D341Med (cell line): ENCODE measurements around the gene IGSF21.
A peak's percentile ranks its signal among the peaks of the same experiment; 100 is the strongest.
"Not testable (repeated sequence)": the region's sequence is repeated elsewhere in the genome, so short reads cannot be mapped to it uniquely, and the experiment has no call there.

ENCODE experiments used
- DNase-seq: peaks from one replicate; pipeline ENCODE4 v3.0.0; 2012; ENCODE audit warnings: low spot score

Gene IGSF21

GRCh38 chr1:18363436-18363835, 255.8 kb downstream of the IGSF21 start:
- DNase-seq: no peak

- no peak for DNase-seq
Measured at GRCh38 chr1:18365099-18365705, 257.6 kb downstream of the IGSF21 start.

GRCh38 chr1:18372505-18372904, 264.9 kb downstream of the IGSF21 start:
- DNase-seq: not testable (repeated sequence)

- no peak for DNase-seq
Measured at GRCh38 chr1:18373151-18373550, 265.6 kb downstream of the IGSF21 start.

- DNase-seq: peak; percentile 77
Measured at GRCh38 chr1:18373882-18374493, 266.4 kb downstream of the IGSF21 start.

GRCh38 chr1:18376661-18377060, 269.1 kb downstream of the IGSF21 start:
- no peak for DNase-seq

GRCh38 chr1:18380288-18380687, 272.7 kb downstream of the IGSF21 start:
- DNase-seq: no peak

- no peak for DNase-seq
Measured at GRCh38 chr1:18384059-18384458, 276.5 kb downstream of the IGSF21 start.

GRCh38 chr1:18384471-18384870, 276.9 kb downstream of the IGSF21 start:
- no peak for DNase-seq

GRCh38 chr1:18385239-18385790, 277.7 kb downstream of the IGSF21 start:
- DNase-seq: no peak

- no peak for DNase-seq
Measured at GRCh38 chr1:18386591-18386990, 279.0 kb downstream of the IGSF21 start.

GRCh38 chr1:18387307-18387706, 279.7 kb downstream of the IGSF21 start:
- no peak for DNase-seq

- no peak for DNase-seq
Measured at GRCh38 chr1:18390953-18391352, 283.4 kb downstream of the IGSF21 start.

GRCh38 chr1:18394563-18395156, 287.1 kb downstream of the IGSF21 start:
- no peak for DNase-seq

- DNase-seq: no peak
Measured at GRCh38 chr1:18396247-18396980, 288.8 kb downstream of the IGSF21 start.

- DNase-seq: no peak
Measured at GRCh38 chr1:18397641-18398040, 290.0 kb downstream of the IGSF21 start.

- no peak for DNase-seq
Measured at GRCh38 chr1:18398791-18399530, 291.4 kb downstream of the IGSF21 start.

- DNase-seq: no peak
Measured at GRCh38 chr1:18400347-18401102, 292.9 kb downstream of the IGSF21 start.

- DNase-seq: no peak
Measured at GRCh38 chr1:18401921-18402320, 294.3 kb downstream of the IGSF21 start.

GRCh38 chr1:18404460-18404859, 296.9 kb downstream of the IGSF21 start:
- DNase-seq: no peak
